WI38 (cell line): ENCODE data around the gene ADGRL4.

Experiments
- H3K4me3 ChIP-seq: 2 replicates; pipeline ENCODE4 v1.5.1; 2011; ENCODE audit warnings: low read depth, mild to moderate bottlenecking, control low read depth, low read length
- TF ChIP-seq, protein P1 (sequence below): IDR thresholded peaks from 2 replicates; pipeline ENCODE4 v1.5.1; 2012; ENCODE audit warnings: low read depth, mild to moderate bottlenecking, control low read depth, low read length

The ADGRL4 gene

DNA sequence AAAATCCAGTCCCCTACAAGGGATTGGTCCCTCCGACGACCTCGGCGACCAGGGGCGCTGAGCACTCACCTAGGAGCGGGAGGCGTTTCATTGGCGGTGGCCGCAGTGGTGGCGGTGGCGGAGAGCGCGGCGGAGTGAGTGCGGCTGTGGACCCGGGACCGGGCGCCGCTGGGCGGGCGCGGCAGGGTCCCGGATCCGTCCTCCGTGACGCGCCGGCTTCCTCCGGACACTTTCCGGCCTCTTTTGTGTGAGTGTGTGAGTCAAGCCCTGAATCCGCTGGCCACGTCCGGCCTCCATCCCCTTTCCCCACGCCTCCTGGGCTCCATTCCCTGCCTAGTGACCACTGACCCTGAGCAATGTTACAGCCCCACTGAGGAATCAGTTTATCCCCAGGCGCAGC lies at the start of gene ADGRL4:
ADGRL4 (minus strand) TSS at position 167 of the 400 bp plus-strand sequence; CDS start at position 91, 76 bp downstream.
- H3K4me3 ChIP-seq, result peak within 1 kb of the TSS; percentile 53
- TF ChIP-seq, protein P1, sequence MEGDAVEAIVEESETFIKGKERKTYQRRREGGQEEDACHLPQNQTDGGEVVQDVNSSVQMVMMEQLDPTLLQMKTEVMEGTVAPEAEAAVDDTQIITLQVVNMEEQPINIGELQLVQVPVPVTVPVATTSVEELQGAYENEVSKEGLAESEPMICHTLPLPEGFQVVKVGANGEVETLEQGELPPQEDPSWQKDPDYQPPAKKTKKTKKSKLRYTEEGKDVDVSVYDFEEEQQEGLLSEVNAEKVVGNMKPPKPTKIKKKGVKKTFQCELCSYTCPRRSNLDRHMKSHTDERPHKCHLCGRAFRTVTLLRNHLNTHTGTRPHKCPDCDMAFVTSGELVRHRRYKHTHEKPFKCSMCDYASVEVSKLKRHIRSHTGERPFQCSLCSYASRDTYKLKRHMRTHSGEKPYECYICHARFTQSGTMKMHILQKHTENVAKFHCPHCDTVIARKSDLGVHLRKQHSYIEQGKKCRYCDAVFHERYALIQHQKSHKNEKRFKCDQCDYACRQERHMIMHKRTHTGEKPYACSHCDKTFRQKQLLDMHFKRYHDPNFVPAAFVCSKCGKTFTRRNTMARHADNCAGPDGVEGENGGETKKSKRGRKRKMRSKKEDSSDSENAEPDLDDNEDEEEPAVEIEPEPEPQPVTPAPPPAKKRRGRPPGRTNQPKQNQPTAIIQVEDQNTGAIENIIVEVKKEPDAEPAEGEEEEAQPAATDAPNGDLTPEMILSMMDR, result no peak

- TF ChIP-seq, protein P1, result no peak
- H3K4me3 ChIP-seq, result no peak overlapping the region
These were observed 49.3 kb upstream of the ADGRL4 start for GRCh38 chr1:79055856-79056255.

DNA sequence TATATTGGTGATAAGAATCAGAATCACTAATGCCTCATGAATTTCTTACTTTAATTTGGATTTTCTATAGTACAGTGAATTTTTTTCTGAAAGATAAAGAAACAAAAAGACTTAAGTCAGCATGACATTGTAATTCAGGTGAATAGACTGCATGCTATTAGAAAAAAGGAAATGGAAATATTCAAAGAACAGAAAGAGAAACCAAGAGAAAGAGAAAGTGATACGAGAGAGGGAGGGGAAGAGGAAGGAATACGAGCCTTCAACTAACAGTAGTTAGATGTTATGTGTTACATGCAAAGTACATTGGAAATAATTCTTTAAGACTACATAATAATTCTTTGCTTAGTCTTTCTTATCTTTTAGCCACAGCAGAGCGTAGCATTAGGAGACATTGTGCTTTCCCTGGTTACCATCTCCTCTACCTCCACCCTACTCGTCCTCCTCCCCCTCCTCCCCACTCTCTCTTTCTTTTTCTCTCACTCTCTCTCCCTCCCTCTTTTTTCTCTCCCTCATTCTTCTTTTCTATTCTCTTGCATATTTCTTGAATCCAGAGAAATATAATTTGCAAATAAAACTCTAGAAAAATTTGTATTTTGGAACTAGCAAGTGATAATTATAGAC lies 46.4 kb upstream of the ADGRL4 start:
- TF ChIP-seq, protein P1, result no peak
- no peak overlapping the region for H3K4me3 ChIP-seq

- TF ChIP-seq, protein P1, result no peak
- no peak overlapping the region for H3K4me3 ChIP-seq
These were observed 38.6 kb upstream of the ADGRL4 start for GRCh38 chr1:79044974-79045650.

GRCh38 chr1:79043506-79043905 lies 37.0 kb upstream of the ADGRL4 start:
- no peak overlapping the region for H3K4me3 ChIP-seq
- TF ChIP-seq, protein P1, result no peak

DNA sequence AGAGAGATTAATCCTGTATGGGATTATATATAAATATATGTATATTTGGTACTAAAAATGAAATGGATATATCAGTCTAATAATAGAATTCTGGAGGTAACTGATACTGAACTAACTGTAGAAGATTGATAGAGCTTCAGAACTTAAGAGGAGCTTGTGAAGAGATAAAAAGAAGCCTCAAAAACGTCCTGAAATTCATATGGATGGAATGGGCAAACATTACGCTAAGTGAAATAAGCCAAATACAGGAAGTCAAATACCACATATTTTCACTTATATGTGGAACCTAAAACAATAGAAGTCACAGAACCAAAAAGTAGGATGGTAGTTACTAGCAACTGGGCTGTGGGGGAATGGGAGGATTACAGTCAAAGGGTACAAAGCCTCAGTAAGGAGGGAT lies 36.0 kb upstream of the ADGRL4 start:
- no peak overlapping the region for H3K4me3 ChIP-seq
- TF ChIP-seq, protein P1, result no peak

DNA sequence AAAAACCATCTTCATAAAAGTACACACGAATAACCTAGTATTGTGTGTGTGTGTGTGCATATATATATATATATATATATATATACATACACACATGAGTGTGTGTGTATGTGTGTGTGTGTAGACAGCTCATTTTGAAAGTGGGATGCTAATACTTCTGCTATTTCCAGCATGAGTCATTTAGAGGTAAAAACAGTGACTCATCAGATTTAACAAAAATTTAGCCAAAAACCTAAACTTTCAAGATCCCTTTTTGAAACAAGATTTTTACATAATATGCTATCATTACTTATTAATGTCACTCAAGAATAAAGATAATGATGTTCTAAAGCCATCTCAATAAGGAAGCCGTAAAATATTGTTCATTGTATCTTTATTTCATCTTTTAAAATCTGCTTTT lies 35.6 kb upstream of the ADGRL4 start:
- no peak overlapping the region for H3K4me3 ChIP-seq
- TF ChIP-seq, protein P1, result no peak
